K562 (cell line): ENCODE results near the gene GMEB1. TPM values are rescaled to one million over a fixed set of nuclear protein-coding genes. Genes with fewer than 3 reads are reported as not detected.

Experiments used
- ATF7 ChIP-seq: fragments of 450-650 bp; IDR thresholded peaks from 2 replicates; pipeline ENCODE4 v1.7.1; 2014; ENCODE audit warnings: mild to moderate bottlenecking, moderate library complexity
- FOSL1 ChIP-seq: fragments of 200-800 bp; sonication (Bioruptor generic); conservative IDR thresholded peaks from 2 replicates; pipeline ENCODE4 v1.6.1; 2016; ENCODE audit warnings: missing genetic modification characterization, missing compliant biosample characterization
- GTF2A2 ChIP-seq: IDR thresholded peaks from 2 replicates; pipeline ENCODE4 v1.6.1; 2016; ENCODE audit warnings: mild to moderate bottlenecking, missing genetic modification characterization, missing compliant biosample characterization
- MEF2D ChIP-seq: conservative IDR thresholded peaks from 2 replicates; pipeline ENCODE4 v1.6.1; 2016; ENCODE audit warnings: low read depth, missing genetic modification characterization, missing compliant biosample characterization
- MTF1 ChIP-seq: fragments of 250-450 bp; sonication (Bioruptor Pico); IDR thresholded peaks from 2 replicates; pipeline ENCODE4 v1.9.0; 2021; ENCODE audit warnings: moderate library complexity, mild to moderate bottlenecking, inconsistent platforms, borderline replicate concordance
- TEAD1 ChIP-seq, 2 experiments: fragments of 450-650 bp in 1 of 2; sonication (generic) in 1 of 2; formaldehyde crosslinking; IDR thresholded peaks; 2 replicates each; pipeline versions ENCODE4 v1.4.0 to v1.8.0; 2020 to 2022; ENCODE audit warnings: mild to moderate bottlenecking in 2 of 2, missing genetic modification reagents in 1 of 2
- polyA plus RNA-seq, 8 experiments: library from polyadenylated mRNA; depleted of rRNA in 4 of 8; stranded (reverse) in 5 of 8; unstranded in 3 of 8; fragments of >200 nt; fragmentation: Nextera tagmentation in 2 of 8; fragmentation: Illumina TruSeq in 1 of 8; extraction: Ambion mirVana in 2 of 8; extraction: Trizol in 1 of 8; gene quantifications; 2 replicates each; pipeline versions ENCODE4 v1.2.1 to v1.2.3, GENCODE V29; 2011 to 2014; ENCODE audit warnings: inconsistent platforms in 1 of 8, missing spikeins in 1 of 8
- total RNA-seq, 7 experiments: library from RNA; depleted of rRNA in 6 of 7; stranded (reverse); fragments of >200 nt in 6 of 7; fragmentation: Illumina TruSeq in 2 of 7; extraction: Trizol in 2 of 7; gene quantifications; 2 replicates each; pipeline versions ENCODE4 v1.2.1 to v1.2.3, GENCODE V29; 2011 to 2021; ENCODE audit warnings: low replicate concordance in 1 of 7
- TF ChIP-seq, protein P1 (sequence below), 2 experiments: fragments of 150-350 bp in 1 of 2; IDR thresholded peaks; 2 replicates each; pipeline ENCODE4 v1.6.1; 2012 to 2016; ENCODE audit warnings: low read depth in 2 of 2, low read length in 2 of 2, mild to moderate bottlenecking in 1 of 2, moderate library complexity in 1 of 2
- TF ChIP-seq, protein P2 (sequence below), 3 experiments: fragments of 200-800 bp in 1 of 3; fragments of 250-450 bp in 1 of 3; fragments of 450-650 bp in 1 of 3; sonication (Bioruptor Pico) in 1 of 3; sonication (Bioruptor generic) in 1 of 3; formaldehyde crosslinking in 1 of 3; IDR thresholded peaks; 2 replicates each; pipeline versions ENCODE4 v1.6.1 to v1.8.0; 2016 to 2022; ENCODE audit warnings: mild to moderate bottlenecking in 2 of 3, missing genetic modification characterization in 2 of 3, missing compliant biosample characterization in 1 of 3, moderate library complexity in 1 of 3
- TF ChIP-seq, protein P3 (sequence below), 2 experiments: fragments of 200-800 bp in 1 of 2; sonication (Bioruptor generic) in 1 of 2; sonication (generic) in 1 of 2; formaldehyde crosslinking in 1 of 2; IDR thresholded peaks in 1 of 2; conservative IDR thresholded peaks in 1 of 2; 2 replicates each; pipeline versions ENCODE4 v1.5.0 to v1.6.1; 2016 to 2020; ENCODE audit warnings: missing compliant biosample characterization in 1 of 2, missing genetic modification characterization in 1 of 2, missing genetic modification reagents in 1 of 2
- TF ChIP-seq, protein P4 (sequence below): fragments of 250-450 bp; sonication (Bioruptor Pico); IDR thresholded peaks from 2 replicates; pipeline ENCODE4 v1.5.0; 2020; ENCODE audit warnings: mild to moderate bottlenecking
- TF ChIP-seq, protein P5 (sequence below): sonication (generic); formaldehyde crosslinking; IDR thresholded peaks from 2 replicates; pipeline ENCODE4 v1.4.0; 2020; ENCODE audit warnings: mild to moderate bottlenecking, missing genetic modification reagents

The GMEB1 gene
- total and polyA plus RNA-seq, 9 of the 15 experiments (the other 6 are each of a cell fraction or from before 2014, with no cell fraction given), result 6.6 to 17.5 (median 8.5) TPM

DNA sequence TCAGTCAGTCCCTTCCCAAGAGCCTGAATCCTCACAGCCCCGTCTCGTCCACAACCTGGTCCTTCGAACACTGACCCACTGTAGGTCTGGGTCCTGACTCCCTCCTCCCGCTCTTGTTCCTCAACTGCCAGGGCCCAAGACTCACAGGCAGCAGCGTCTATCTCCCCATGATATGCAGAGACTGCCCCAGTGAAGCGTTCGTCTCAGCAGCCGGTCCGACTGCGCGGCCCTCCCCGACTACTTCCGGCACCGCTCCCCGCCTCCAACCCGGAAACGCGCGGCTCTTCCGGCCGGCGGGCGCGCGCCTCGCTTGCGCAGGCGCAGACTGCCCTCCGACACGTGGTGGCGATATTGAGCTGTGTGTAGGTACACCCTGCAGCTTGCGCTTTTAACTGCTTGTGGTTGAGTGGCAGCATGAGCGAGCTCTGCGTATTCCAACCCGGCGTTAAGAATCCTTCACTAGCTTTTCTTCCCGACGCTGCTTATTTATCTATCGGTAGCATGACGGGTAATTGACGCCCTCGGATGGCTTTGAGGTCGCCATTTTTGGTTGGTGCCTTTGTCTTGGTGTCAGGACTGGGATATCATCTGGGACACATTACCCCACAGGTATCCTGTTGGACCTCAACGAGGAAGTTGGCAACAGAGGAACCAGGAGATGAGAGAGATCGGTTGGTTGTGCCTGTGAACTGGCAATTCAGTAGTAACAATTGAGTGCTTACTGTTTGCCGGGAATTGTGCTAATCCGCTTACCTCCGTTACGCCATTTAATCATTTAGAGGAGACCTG, 25.5 kb upstream of the GMEB1 start, which contains the start of gene TAF12 (continued):
- TF ChIP-seq, protein P1, sequence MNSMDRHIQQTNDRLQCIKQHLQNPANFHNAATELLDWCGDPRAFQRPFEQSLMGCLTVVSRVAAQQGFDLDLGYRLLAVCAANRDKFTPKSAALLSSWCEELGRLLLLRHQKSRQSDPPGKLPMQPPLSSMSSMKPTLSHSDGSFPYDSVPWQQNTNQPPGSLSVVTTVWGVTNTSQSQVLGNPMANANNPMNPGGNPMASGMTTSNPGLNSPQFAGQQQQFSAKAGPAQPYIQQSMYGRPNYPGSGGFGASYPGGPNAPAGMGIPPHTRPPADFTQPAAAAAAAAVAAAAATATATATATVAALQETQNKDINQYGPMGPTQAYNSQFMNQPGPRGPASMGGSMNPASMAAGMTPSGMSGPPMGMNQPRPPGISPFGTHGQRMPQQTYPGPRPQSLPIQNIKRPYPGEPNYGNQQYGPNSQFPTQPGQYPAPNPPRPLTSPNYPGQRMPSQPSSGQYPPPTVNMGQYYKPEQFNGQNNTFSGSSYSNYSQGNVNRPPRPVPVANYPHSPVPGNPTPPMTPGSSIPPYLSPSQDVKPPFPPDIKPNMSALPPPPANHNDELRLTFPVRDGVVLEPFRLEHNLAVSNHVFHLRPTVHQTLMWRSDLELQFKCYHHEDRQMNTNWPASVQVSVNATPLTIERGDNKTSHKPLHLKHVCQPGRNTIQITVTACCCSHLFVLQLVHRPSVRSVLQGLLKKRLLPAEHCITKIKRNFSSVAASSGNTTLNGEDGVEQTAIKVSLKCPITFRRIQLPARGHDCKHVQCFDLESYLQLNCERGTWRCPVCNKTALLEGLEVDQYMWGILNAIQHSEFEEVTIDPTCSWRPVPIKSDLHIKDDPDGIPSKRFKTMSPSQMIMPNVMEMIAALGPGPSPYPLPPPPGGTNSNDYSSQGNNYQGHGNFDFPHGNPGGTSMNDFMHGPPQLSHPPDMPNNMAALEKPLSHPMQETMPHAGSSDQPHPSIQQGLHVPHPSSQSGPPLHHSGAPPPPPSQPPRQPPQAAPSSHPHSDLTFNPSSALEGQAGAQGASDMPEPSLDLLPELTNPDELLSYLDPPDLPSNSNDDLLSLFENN (IDR thresholded peaks at IDR 0.05; ENCODE audit: low read depth in 2 of 2, low read length in 2 of 2), result peak in 1 of 2 experiments; percentile 61; a peak in 1 of 4 replicates
- peak; percentile 57; the same call in 1 of the 2 replicates for TF ChIP-seq FOSL1 (tag)
- TF ChIP-seq, protein P2, sequence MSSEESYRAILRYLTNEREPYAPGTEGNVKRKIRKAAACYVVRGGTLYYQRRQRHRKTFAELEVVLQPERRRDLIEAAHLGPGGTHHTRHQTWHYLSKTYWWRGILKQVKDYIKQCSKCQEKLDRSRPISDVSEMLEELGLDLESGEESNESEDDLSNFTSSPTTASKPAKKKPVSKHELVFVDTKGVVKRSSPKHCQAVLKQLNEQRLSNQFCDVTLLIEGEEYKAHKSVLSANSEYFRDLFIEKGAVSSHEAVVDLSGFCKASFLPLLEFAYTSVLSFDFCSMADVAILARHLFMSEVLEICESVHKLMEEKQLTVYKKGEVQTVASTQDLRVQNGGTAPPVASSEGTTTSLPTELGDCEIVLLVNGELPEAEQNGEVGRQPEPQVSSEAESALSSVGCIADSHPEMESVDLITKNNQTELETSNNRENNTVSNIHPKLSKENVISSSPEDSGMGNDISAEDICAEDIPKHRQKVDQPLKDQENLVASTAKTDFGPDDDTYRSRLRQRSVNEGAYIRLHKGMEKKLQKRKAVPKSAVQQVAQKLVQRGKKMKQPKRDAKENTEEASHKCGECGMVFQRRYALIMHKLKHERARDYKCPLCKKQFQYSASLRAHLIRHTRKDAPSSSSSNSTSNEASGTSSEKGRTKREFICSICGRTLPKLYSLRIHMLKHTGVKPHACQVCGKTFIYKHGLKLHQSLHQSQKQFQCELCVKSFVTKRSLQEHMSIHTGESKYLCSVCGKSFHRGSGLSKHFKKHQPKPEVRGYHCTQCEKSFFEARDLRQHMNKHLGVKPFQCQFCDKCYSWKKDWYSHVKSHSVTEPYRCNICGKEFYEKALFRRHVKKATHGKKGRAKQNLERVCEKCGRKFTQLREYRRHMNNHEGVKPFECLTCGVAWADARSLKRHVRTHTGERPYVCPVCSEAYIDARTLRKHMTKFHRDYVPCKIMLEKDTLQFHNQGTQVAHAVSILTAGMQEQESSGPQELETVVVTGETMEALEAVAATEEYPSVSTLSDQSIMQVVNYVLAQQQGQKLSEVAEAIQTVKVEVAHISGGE (CRISPR knock-in tag; IDR thresholded peaks at IDR 0.05), result peak in 2 of 3 experiments; percentile 91 to 98; a peak in 5 of 6 replicates
- TF ChIP-seq GTF2A2 (tag), result 0 out of 2 replicates have a peak, but pooled peaks have one; percentile 1
- no peak; the same call in 1 of the 2 replicates for TF ChIP-seq MEF2D
- peak; percentile 89 for TF ChIP-seq ATF7
- TF ChIP-seq MTF1 (CRISPR knock-in tag), result no peak
- TF ChIP-seq, protein P3, sequence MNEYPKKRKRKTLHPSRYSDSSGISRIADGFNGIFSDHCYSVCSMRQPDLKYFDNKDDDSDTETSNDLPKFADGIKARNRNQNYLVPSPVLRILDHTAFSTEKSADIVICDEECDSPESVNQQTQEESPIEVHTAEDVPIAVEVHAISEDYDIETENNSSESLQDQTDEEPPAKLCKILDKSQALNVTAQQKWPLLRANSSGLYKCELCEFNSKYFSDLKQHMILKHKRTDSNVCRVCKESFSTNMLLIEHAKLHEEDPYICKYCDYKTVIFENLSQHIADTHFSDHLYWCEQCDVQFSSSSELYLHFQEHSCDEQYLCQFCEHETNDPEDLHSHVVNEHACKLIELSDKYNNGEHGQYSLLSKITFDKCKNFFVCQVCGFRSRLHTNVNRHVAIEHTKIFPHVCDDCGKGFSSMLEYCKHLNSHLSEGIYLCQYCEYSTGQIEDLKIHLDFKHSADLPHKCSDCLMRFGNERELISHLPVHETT (CRISPR knock-in tag; conservative IDR thresholded peaks at IDR 0.05 in 1 of 2, IDR thresholded peaks at IDR 0.05 in 1 of 2), result peak in 1 of 2 experiments; percentile 76; a peak in 2 of 4 replicates
- TF ChIP-seq, protein P4, sequence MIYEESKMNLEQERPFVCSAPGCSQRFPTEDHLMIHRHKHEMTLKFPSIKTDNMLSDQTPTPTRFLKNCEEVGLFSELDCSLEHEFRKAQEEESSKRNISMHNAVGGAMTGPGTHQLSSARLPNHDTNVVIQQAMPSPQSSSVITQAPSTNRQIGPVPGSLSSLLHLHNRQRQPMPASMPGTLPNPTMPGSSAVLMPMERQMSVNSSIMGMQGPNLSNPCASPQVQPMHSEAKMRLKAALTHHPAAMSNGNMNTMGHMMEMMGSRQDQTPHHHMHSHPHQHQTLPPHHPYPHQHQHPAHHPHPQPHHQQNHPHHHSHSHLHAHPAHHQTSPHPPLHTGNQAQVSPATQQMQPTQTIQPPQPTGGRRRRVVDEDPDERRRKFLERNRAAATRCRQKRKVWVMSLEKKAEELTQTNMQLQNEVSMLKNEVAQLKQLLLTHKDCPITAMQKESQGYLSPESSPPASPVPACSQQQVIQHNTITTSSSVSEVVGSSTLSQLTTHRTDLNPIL (CRISPR knock-in tag), result peak; percentile 55; the same call in 1 of the 2 replicates
- peak; percentile 5 to 91; a peak in 3 of 4 replicates for TF ChIP-seq TEAD1 (CRISPR knock-in tag; IDR thresholded peaks at IDR 0.05)
- TF ChIP-seq, protein P5, sequence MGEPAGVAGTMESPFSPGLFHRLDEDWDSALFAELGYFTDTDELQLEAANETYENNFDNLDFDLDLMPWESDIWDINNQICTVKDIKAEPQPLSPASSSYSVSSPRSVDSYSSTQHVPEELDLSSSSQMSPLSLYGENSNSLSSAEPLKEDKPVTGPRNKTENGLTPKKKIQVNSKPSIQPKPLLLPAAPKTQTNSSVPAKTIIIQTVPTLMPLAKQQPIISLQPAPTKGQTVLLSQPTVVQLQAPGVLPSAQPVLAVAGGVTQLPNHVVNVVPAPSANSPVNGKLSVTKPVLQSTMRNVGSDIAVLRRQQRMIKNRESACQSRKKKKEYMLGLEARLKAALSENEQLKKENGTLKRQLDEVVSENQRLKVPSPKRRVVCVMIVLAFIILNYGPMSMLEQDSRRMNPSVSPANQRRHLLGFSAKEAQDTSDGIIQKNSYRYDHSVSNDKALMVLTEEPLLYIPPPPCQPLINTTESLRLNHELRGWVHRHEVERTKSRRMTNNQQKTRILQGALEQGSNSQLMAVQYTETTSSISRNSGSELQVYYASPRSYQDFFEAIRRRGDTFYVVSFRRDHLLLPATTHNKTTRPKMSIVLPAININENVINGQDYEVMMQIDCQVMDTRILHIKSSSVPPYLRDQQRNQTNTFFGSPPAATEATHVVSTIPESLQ (CRISPR knock-in tag), result peak; percentile 73
